SU-DHL-6 (cell line): ENCODE measurements around the gene DCDC1.

Source experiments
- H2AFZ ChIP-seq: fragments of 200-600 bp; sonication (generic); 2 replicates; pipeline ENCODE4 v1.6.1; 2014; ENCODE audit warnings: low read depth, mild to moderate bottlenecking, moderate library complexity, mixed read lengths, antibody characterized with exemption, low read length; ENCODE audit not compliant: severe bottlenecking
- H3F3A ChIP-seq: fragments of 200-600 bp; shearing (Covaris generic); 2 replicates; pipeline ENCODE4 v1.6.0; 2016; ENCODE audit warnings: antibody characterized with exemption, mild to moderate bottlenecking; ENCODE audit not compliant: insufficient read depth
- H3K27ac ChIP-seq: fragments of 200-600 bp; sonication (generic); 2 replicates; pipeline ENCODE4 v1.5.1; 2016; ENCODE audit warnings: low read depth, mild to moderate bottlenecking, low read length, moderate library complexity, mixed read lengths
- H3K27me3 ChIP-seq: fragments of 200-600 bp; sonication (generic), shearing (Covaris generic); 2 replicates; pipeline ENCODE4 v1.6.0; 2014; ENCODE audit warnings: mild to moderate bottlenecking, low read length
- H3K36me3 ChIP-seq: fragments of 200-600 bp; sonication (generic); 2 replicates; pipeline ENCODE4 v1.6.1; 2014; ENCODE audit warnings: mild to moderate bottlenecking, low read length, mixed read lengths
- H3K4me2 ChIP-seq: fragments of 300-600, 200-600 bp; shearing (Covaris generic), sonication (generic); 2 replicates; pipeline ENCODE4 v1.6.0; 2014; ENCODE audit warnings: low read length, low read depth, mild to moderate bottlenecking; ENCODE audit not compliant: poor library complexity, severe bottlenecking
- H3K4me3 ChIP-seq: fragments of 200-600 bp; sonication (generic); 2 replicates; pipeline ENCODE4 v1.5.1; 2014; ENCODE audit warnings: antibody characterized with exemption, low read length, mild to moderate bottlenecking, mixed read lengths; ENCODE audit not compliant: insufficient read depth, poor library complexity, severe bottlenecking
- H3K79me2 ChIP-seq: fragments of 200-600 bp; sonication (generic); 2 replicates; pipeline ENCODE4 v1.6.1; 2014; ENCODE audit warnings: mild to moderate bottlenecking, low read length, moderate library complexity; ENCODE audit not compliant: insufficient read depth
- H3K9ac ChIP-seq: fragments of 200-600 bp; sonication (generic); 2 replicates; pipeline ENCODE4 v1.7.0; 2014; ENCODE audit warnings: mild to moderate bottlenecking, low read length
- H3K9me2 ChIP-seq: fragments of 200-600 bp; sonication (generic); replicated peaks from 2 replicates; pipeline ENCODE4 v1.6.1; 2014; ENCODE audit warnings: low read length; ENCODE audit not compliant: insufficient read depth
- H3K9me3 ChIP-seq: fragments of 200-600 bp; sonication (generic); 2 replicates; pipeline ENCODE4 v1.6.1; 2014; ENCODE audit warnings: low read length, mixed read lengths; ENCODE audit not compliant: insufficient read depth
- H4K20me1 ChIP-seq: fragments of 200-600 bp; sonication (generic); 2 replicates; pipeline ENCODE4 v1.6.1; 2014; ENCODE audit warnings: low read depth, mild to moderate bottlenecking, antibody characterized with exemption, low read length, moderate library complexity, mixed read lengths
- EZH2phosphoT487 ChIP-seq: fragments of 200-600 bp; sonication (generic), shearing (Covaris generic); conservative IDR thresholded peaks from 2 replicates; pipeline ENCODE4 v1.6.1; 2018; ENCODE audit warnings: mild to moderate bottlenecking, antibody characterized with exemption, low read length, moderate library complexity, mixed read lengths
- TF ChIP-seq, protein P1 (sequence below): fragments of 200-600 bp; sonication (generic); IDR thresholded peaks from one replicate; pipeline ENCODE4 v1.5.1; 2017; ENCODE audit warnings: antibody characterized with exemption, mild to moderate bottlenecking, low read length, moderate library complexity; ENCODE audit not compliant: insufficient read depth, poor library complexity, severe bottlenecking

The DCDC1 gene

DNA sequence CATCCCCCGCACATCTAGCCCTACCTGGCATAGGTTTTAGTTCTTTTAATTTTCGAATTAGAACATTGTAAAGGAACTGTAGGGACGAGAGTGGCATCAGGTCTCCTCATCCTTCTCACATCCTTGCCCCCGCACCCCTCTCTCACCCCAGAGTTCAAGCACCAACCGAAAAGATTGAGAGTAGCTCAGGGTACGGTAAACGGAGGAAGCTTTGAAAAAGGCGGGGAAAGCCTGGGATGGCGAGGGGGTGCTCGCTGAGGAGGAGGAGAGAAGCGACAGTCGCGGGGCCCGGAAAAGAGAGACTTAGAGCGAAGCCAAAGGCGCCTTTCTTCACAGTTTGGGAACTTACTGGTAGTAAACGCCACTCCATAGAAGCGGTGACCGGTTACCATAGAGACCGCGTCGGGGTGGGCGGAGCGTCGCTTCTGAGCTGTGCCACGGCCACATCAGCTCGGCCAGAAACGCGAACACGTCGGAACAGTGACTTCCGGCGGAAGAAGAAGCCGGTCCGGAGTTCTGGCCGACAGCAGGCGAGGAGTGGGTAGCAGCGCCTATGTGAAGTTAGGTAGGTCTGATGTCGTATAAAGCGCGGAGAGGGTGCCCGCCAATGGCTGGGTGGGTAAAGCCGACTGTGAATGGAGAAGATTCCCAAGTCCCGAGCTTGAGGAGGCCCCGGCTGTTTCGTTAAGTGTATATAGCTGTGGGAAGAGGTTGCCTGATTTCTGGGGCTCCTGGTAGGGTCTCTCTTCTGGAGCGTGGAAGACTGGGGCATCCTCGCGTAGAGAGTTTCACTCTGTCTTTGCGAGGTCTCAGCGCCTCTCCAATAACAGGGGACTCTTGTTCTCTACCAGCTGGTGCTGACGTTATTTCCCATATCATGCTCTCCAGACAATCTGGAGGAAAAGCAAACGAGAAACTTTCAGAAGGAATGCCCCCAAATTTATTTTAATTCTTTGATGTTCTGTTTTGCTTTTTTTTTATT, at the start of gene DCDC1, which contains the start of gene DNAJC24:
TSS of gene DCDC1 (minus strand) at position 392 of the 982 bp plus-strand sequence. CDS start 41,459 bp downstream, outside the sequence.
TSS of gene DNAJC24 (plus strand) at position 513 of the 982 bp plus-strand sequence. CDS start 889 bp downstream, outside the sequence.
- Histone ChIP-seq H3K36me3 (no peaks in the 10 kb centered on the region; the same call in 1 of the 2 replicates), H3F3A (no peaks in the 10 kb centered on the region), H3K79me2 (peaks cover 14% of the 10 kb centered on the region), H3K9ac (peak within 1 kb of the TSS; percentile 71), H3K9me3 (no peaks in the 10 kb centered on the region), H3K4me3 (peak within 1 kb of the TSS; percentile 93), H3K9me2 (no peaks in the 10 kb centered on the region), H3K4me2 (peak within 1 kb of the TSS; percentile 96), H3K27me3 (no peaks in the 10 kb centered on the region), H4K20me1 (no peaks in the 10 kb centered on the region), H3K27ac (peak within 1 kb of the TSS; percentile 73), H2AFZ (peak within 1 kb of the TSS; percentile 93)
- TF ChIP-seq, protein P1, sequence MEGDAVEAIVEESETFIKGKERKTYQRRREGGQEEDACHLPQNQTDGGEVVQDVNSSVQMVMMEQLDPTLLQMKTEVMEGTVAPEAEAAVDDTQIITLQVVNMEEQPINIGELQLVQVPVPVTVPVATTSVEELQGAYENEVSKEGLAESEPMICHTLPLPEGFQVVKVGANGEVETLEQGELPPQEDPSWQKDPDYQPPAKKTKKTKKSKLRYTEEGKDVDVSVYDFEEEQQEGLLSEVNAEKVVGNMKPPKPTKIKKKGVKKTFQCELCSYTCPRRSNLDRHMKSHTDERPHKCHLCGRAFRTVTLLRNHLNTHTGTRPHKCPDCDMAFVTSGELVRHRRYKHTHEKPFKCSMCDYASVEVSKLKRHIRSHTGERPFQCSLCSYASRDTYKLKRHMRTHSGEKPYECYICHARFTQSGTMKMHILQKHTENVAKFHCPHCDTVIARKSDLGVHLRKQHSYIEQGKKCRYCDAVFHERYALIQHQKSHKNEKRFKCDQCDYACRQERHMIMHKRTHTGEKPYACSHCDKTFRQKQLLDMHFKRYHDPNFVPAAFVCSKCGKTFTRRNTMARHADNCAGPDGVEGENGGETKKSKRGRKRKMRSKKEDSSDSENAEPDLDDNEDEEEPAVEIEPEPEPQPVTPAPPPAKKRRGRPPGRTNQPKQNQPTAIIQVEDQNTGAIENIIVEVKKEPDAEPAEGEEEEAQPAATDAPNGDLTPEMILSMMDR: no peak
- no peak for TF ChIP-seq EZH2phosphoT487

GRCh38 chr11:31419138-31419537, 49.6 kb upstream of the DCDC1 start:
- Histone ChIP-seq H3K9me2 (no peaks in the 10 kb centered on the region), H3F3A (no peaks in the 10 kb centered on the region), H3K27me3 (no peaks in the 10 kb centered on the region), H3K9me3 (no peaks in the 10 kb centered on the region), H2AFZ (no peak overlapping the region), H3K9ac (no peak overlapping the region), H3K36me3 (no peaks in the 10 kb centered on the region), H4K20me1 (no peaks in the 10 kb centered on the region), H3K27ac (no peak overlapping the region), H3K4me3 (no peak overlapping the region), H3K79me2 (no peaks in the 10 kb centered on the region), H3K4me2 (no peak overlapping the region)
- no peak for TF ChIP-seq EZH2phosphoT487
- TF ChIP-seq, protein P1: no peak

DNA sequence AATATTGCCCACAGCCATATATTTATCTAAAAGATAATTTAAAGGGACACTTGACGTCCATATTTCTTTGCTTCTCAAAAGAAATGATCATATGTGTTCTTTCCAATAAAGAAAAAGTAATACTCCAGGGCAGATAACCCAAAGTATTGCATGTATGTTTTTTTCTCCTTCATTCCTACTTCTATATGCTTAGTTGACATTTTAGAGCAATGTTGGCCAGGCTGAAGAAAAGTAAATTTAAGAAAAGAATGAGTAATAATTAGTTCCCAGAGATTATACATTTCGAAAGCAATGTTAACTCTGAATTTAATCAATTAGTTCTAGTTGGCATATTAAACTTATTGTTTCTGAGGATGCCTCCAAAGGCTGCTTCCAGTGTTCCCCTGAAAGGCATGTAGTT, 48.3 kb upstream of the DCDC1 start:
- H3F3A ChIP-seq: no peaks in the 10 kb centered on the region
- H3K9me3 ChIP-seq: no peaks in the 10 kb centered on the region
- H3K27me3 ChIP-seq: no peaks in the 10 kb centered on the region
- no peaks in the 10 kb centered on the region for H3K36me3 ChIP-seq
- no peak overlapping the region for H3K4me2 ChIP-seq
- no peaks in the 10 kb centered on the region for H4K20me1 ChIP-seq
- H3K9ac ChIP-seq: no peak overlapping the region
- H3K79me2 ChIP-seq: no peaks in the 10 kb centered on the region
- TF ChIP-seq, protein P1: no peak
- no peak for TF ChIP-seq EZH2phosphoT487
- no peak overlapping the region for H3K27ac ChIP-seq
- H2AFZ ChIP-seq: no peak overlapping the region
- H3K9me2 ChIP-seq: no peaks in the 10 kb centered on the region
- H3K4me3 ChIP-seq: no peak overlapping the region
